Osteoblast (primary cell): Measurements from ENCODE around the gene GRID1. TPM values are rescaled to one million over a fixed set of nuclear protein-coding genes. Genes with fewer than 3 reads are reported as not detected.

Source experiments
- DNase-seq: peaks from one replicate; pipeline ENCODE4 v3.0.0; 2011; ENCODE audit warnings: low spot score, mixed read lengths; ENCODE audit not compliant: insufficient read length; ENCODE audit errors: missing footprints
- H2AFZ ChIP-seq: 2 replicates; pipeline ENCODE4 v1.6.0; 2011; ENCODE audit warnings: mild to moderate bottlenecking, low read length
- H3K27ac ChIP-seq: 2 replicates; pipeline ENCODE4 v1.5.1; 2011; ENCODE audit warnings: mild to moderate bottlenecking, low read depth, low read length, moderate library complexity
- H3K27me3 ChIP-seq: 2 replicates; pipeline ENCODE4 v1.6.0; 2012; ENCODE audit warnings: mild to moderate bottlenecking, control low read depth, inconsistent platforms, low read length, moderate library complexity; ENCODE audit not compliant: insufficient read depth
- H3K36me3 ChIP-seq: 2 replicates; pipeline ENCODE4 v1.5.1; 2011; ENCODE audit warnings: mild to moderate bottlenecking, low read length, control low read depth, moderate library complexity; ENCODE audit not compliant: insufficient read depth
- H3K4me1 ChIP-seq: 2 replicates; pipeline ENCODE4 v1.5.1; 2011; ENCODE audit warnings: mild to moderate bottlenecking, low read length, control low read depth, moderate library complexity; ENCODE audit not compliant: insufficient read depth
- H3K4me2 ChIP-seq: 2 replicates; pipeline ENCODE4 v1.6.0; 2011; ENCODE audit warnings: mild to moderate bottlenecking, low read length; ENCODE audit not compliant: insufficient read depth
- H3K4me3 ChIP-seq: fragments of 200-600 bp; sonication (generic); 3 replicates; pipeline ENCODE4 v1.5.1; 2012; ENCODE audit warnings: mild to moderate bottlenecking, low read length, inconsistent platforms; ENCODE audit not compliant: insufficient read depth
- H3K79me2 ChIP-seq: 2 replicates; pipeline ENCODE4 v1.6.0; 2012; ENCODE audit warnings: mild to moderate bottlenecking, low read length, control low read depth, inconsistent platforms; ENCODE audit not compliant: insufficient read depth
- H3K9me3 ChIP-seq: 2 replicates; pipeline ENCODE4 v1.5.1; 2011; ENCODE audit warnings: low read depth, low read length, control low read depth
- H4K20me1 ChIP-seq: 2 replicates; pipeline ENCODE4 v1.6.0; 2012; ENCODE audit warnings: mild to moderate bottlenecking, low read length, control low read depth; ENCODE audit not compliant: insufficient read depth
- total RNA-seq: library from RNA; depleted of rRNA; stranded (reverse); fragments of >200 nt; gene quantifications from 2 replicates; pipeline ENCODE4 v1.2.3, GENCODE V29; 2012
- TF ChIP-seq, protein P1 (sequence below): IDR thresholded peaks from 2 replicates; pipeline ENCODE4 v1.5.1; 2011; ENCODE audit warnings: mild to moderate bottlenecking, low read depth, low read length, moderate library complexity; ENCODE audit errors: extremely low read depth

Gene GRID1
- total RNA-seq, 1 donor, result not detected

DNA sequence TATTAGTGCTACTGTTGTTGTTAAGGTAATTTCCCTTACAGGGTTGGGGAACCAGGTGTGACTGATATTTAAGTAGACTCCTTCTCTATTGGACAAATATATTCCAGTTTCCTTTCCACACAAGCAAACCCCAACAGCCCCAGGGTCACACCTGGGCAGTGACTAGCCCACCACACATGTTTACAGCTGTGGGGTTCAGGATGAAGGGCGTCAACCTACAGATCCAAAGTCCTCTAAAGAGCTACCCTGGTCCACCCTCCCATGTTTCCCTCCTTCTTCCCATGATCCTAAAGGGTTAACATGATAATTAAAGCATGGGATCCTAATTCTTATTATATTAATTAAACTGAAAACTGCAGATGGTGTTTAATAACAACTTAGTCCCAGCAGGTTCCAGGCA lies 701.5 kb downstream of the GRID1 start:
- TF ChIP-seq, protein P1, sequence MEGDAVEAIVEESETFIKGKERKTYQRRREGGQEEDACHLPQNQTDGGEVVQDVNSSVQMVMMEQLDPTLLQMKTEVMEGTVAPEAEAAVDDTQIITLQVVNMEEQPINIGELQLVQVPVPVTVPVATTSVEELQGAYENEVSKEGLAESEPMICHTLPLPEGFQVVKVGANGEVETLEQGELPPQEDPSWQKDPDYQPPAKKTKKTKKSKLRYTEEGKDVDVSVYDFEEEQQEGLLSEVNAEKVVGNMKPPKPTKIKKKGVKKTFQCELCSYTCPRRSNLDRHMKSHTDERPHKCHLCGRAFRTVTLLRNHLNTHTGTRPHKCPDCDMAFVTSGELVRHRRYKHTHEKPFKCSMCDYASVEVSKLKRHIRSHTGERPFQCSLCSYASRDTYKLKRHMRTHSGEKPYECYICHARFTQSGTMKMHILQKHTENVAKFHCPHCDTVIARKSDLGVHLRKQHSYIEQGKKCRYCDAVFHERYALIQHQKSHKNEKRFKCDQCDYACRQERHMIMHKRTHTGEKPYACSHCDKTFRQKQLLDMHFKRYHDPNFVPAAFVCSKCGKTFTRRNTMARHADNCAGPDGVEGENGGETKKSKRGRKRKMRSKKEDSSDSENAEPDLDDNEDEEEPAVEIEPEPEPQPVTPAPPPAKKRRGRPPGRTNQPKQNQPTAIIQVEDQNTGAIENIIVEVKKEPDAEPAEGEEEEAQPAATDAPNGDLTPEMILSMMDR, result no peak
- Histone ChIP-seq H3K27me3 (no peaks in the 10 kb centered on the region), H3K4me3 (no peak overlapping the region), H3K79me2 (no peaks in the 10 kb centered on the region), H2AFZ (no peak overlapping the region), H3K9me3 (no peaks in the 10 kb centered on the region), H3K36me3 (no peaks in the 10 kb centered on the region), H3K27ac (no peak overlapping the region), H3K4me2 (no peak overlapping the region), H3K4me1 (no peaks in the 10 kb centered on the region), H4K20me1 (no peaks in the 10 kb centered on the region)
- no peak for DNase-seq

DNA sequence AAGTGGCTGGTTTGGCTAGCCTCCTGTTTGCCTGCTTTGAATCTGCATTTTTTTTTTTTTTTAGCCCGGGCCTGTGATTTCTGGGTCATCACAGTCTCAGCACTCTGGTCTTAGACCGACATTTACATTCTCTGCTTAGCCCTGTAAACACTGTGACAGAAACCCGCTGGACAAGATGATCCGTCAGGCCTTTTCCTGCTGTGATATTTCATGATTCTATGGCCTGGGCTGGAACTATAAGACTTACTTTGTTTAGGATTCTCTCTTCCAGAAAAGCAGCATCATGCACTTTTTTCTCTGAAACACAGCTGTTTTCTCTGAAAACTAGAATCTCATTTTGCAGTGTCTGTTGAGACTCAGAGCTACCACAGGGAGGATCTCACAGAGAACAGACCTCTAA lies 705.5 kb downstream of the GRID1 start:
- H2AFZ ChIP-seq, result no peak overlapping the region
- H3K36me3 ChIP-seq, result no peaks in the 10 kb centered on the region
- H3K9me3 ChIP-seq, result no peaks in the 10 kb centered on the region
- no peaks in the 10 kb centered on the region for H3K4me1 ChIP-seq
- H3K4me2 ChIP-seq, result no peak overlapping the region
- H4K20me1 ChIP-seq, result no peaks in the 10 kb centered on the region
- no peaks in the 10 kb centered on the region for H3K79me2 ChIP-seq
- TF ChIP-seq, protein P1, result no peak
- H3K4me3 ChIP-seq, result no peak overlapping the region
- no peak overlapping the region for H3K27ac ChIP-seq
- H3K27me3 ChIP-seq, result no peaks in the 10 kb centered on the region
- DNase-seq, result no peak

DNA sequence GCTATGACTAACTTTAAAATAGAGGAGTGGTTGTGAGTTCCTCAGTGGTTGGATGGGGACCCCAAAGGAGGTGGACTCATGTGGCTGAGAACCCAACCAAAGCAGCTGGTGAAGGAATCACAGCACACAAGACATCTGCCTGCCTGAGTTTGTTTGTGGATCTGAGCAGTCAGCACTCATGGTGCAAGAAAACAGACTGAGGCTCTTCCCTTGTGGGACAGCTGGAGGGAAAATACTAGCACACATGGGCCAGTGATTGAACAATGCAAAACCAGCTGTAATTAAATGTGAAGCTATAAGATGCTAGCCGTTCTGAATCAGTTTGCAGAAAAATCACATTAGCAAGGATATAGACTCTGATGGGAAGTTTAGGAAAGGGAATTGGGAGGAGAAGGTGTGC lies 707.3 kb downstream of the GRID1 start:
- Histone ChIP-seq H3K27me3 (no peaks in the 10 kb centered on the region), H3K27ac (no peak overlapping the region), H4K20me1 (no peaks in the 10 kb centered on the region), H3K4me3 (no peak overlapping the region), H3K4me2 (no peak overlapping the region), H3K4me1 (no peaks in the 10 kb centered on the region), H3K36me3 (no peaks in the 10 kb centered on the region), H2AFZ (no peak overlapping the region), H3K9me3 (no peaks in the 10 kb centered on the region), H3K79me2 (no peaks in the 10 kb centered on the region)
- TF ChIP-seq, protein P1, result no peak
- no peak for DNase-seq

DNA sequence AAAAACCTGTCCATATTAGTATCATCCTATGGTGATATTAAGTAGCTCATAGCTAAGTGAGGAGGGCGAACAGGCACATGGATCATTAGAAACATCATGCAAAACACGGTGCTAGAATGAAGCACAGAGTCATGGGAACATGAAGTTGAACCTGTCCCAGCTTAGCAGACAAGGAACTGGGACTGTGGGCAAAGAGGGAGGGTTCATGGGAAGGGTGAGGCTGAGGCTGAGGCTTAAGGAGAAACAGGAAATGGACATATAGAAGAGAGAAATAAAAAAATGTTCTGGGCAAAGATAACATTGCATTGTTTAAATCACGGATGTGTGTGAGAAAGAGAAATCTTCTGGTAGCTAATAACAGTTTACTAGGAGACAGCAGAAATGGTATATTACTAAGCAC lies 708.1 kb downstream of the GRID1 start:
- H3K79me2 ChIP-seq, result no peaks in the 10 kb centered on the region
- H3K4me1 ChIP-seq, result no peaks in the 10 kb centered on the region
- no peaks in the 10 kb centered on the region for H4K20me1 ChIP-seq
- H3K4me3 ChIP-seq, result no peak overlapping the region
- no peak for DNase-seq
- no peak overlapping the region for H3K4me2 ChIP-seq
- H3K36me3 ChIP-seq, result no peaks in the 10 kb centered on the region
- H3K27me3 ChIP-seq, result no peaks in the 10 kb centered on the region
- no peaks in the 10 kb centered on the region for H3K9me3 ChIP-seq
- H2AFZ ChIP-seq, result no peak overlapping the region
- no peak overlapping the region for H3K27ac ChIP-seq
- TF ChIP-seq, protein P1, result no peak
